HG02943 (cell line): ENCODE results near the gene KLHL35.
"Not testable (repeated sequence)": the region's sequence is repeated elsewhere in the genome, so short reads cannot be mapped to it uniquely, and the experiment has no call there.

Source experiments
- ATAC-seq: cut with Tn5 transposase; IDR thresholded peaks from one replicate; pipeline ENCODE4 v1.9.1; 2021; ENCODE audit warnings: mild to moderate bottlenecking, low read depth, moderate library complexity; ENCODE audit not compliant: unreplicated experiment

Gene KLHL35

GRCh38 chr11:75399344-75400145 is 33.5 kb downstream of the KLHL35 start, which contains the start of gene RPS3:
TSS of gene RPS3 (plus strand) at chr11:75399518. CDS start at chr11:75399548, 30 bp downstream.
- ATAC-seq = peak; percentile 89

- ATAC-seq = peak; percentile 4
Observed at GRCh38 chr11:75398906-75399305, 34.1 kb downstream of the KLHL35 start.

- ATAC-seq = no peak
Observed at GRCh38 chr11:75394085-75394840, 38.7 kb downstream of the KLHL35 start.

- no peak for ATAC-seq
Observed at GRCh38 chr11:75389925-75390324, 43.1 kb downstream of the KLHL35 start.

GRCh38 chr11:75389276-75389605 is 43.8 kb downstream of the KLHL35 start:
- no peak for ATAC-seq

GRCh38 chr11:75388386-75389275 is 44.4 kb downstream of the KLHL35 start:
- no peak for ATAC-seq

- ATAC-seq = no peak
Observed at GRCh38 chr11:75387736-75388294, 45.2 kb downstream of the KLHL35 start.

GRCh38 chr11:75386942-75387630 is 45.9 kb downstream of the KLHL35 start:
- ATAC-seq = no peak

GRCh38 chr11:75384438-75385080 is 48.4 kb downstream of the KLHL35 start:
- ATAC-seq = no peak

- no peak for ATAC-seq
Observed at GRCh38 chr11:75383246-75383645, 49.8 kb downstream of the KLHL35 start.

- ATAC-seq = no peak
Observed at GRCh38 chr11:75380716-75381420, 52.1 kb downstream of the KLHL35 start.

GRCh38 chr11:75380245-75380644 is 52.8 kb downstream of the KLHL35 start:
- no peak for ATAC-seq

GRCh38 chr11:75378776-75379175 is 54.2 kb downstream of the KLHL35 start:
- not testable (repeated sequence) for ATAC-seq

- no peak for ATAC-seq
Observed at GRCh38 chr11:75376175-75376574, 56.8 kb downstream of the KLHL35 start.

- ATAC-seq = no peak
Observed at GRCh38 chr11:75375626-75376025, 57.4 kb downstream of the KLHL35 start.

GRCh38 chr11:75374646-75375045 is 58.4 kb downstream of the KLHL35 start:
- no peak for ATAC-seq

GRCh38 chr11:75373201-75373600 is 59.8 kb downstream of the KLHL35 start:
- ATAC-seq = no peak
